SK-N-SH (cell line): ENCODE results near the gene GJA9. TPM values are rescaled to one million over a fixed set of nuclear protein-coding genes. Genes with fewer than 3 reads are reported as not detected.
A peak's percentile ranks its signal among the peaks of the same experiment; 100 is the strongest.
"Not testable (repeated sequence)": the region's sequence is repeated elsewhere in the genome, so short reads cannot be mapped to it uniquely, and the experiment has no call there.

Experiments
- CTCF ChIA-PET: fragments of 300-600, 350-600 bp; formaldehyde crosslinking; extraction: SDS; loops from one replicate; lab custom pipeline; 2021; lab: Yijun Ruan, JAX
- POLR2A ChIA-PET: fragments of 350-600 bp; sonication (Branson Sonifier 250); formaldehyde crosslinking; extraction: SDS; loops from one replicate; lab custom pipeline; 2020; ENCODE audit warnings: antibody characterized with exemption, inconsistent platforms; lab: Yijun Ruan, JAX
- DNase-seq: peaks from one replicate; pipeline ENCODE4 v3.0.0; 2012
- H2AFZ ChIP-seq: fragments of 200-600 bp; sonication (generic); 2 replicates; pipeline ENCODE4 v1.8.1; 2016; ENCODE audit warnings: antibody characterized with exemption, mild to moderate bottlenecking, low read depth
- H3F3A ChIP-seq: fragments of 200-600 bp; sonication (generic); replicated peaks from 2 replicates; pipeline ENCODE3; 2016; ENCODE audit warnings: antibody characterized with exemption, mild to moderate bottlenecking; ENCODE audit not compliant: insufficient read depth
- H3K27ac ChIP-seq, 2 experiments: fragments of 200-500 bp in 1 of 2; fragments of 200-600 bp in 1 of 2; sonication (Bioruptor generic) in 1 of 2; sonication (generic), shearing (Covaris generic) in 1 of 2; 2 replicates each; pipeline versions ENCODE4 v1.5.1 to v1.6.1; 2014 to 2016; ENCODE audit warnings: low read depth in 2 of 2, inconsistent platforms in 1 of 2, low read length in 1 of 2, mild to moderate bottlenecking in 1 of 2, mixed read lengths in 1 of 2
- H3K27me3 ChIP-seq: fragments of 200-600 bp; sonication (generic), shearing (Covaris generic); 2 replicates; pipeline ENCODE4 v1.6.1; 2016; ENCODE audit warnings: mixed run types; ENCODE audit not compliant: insufficient read depth
- H3K36me3 ChIP-seq, 2 experiments: fragments of 200-500 bp in 1 of 2; fragments of 200-600 bp in 1 of 2; sonication (Bioruptor generic) in 1 of 2; sonication (generic) in 1 of 2; replicated peaks in 1 of 2; 2 replicates each; pipeline versions ENCODE3 to v1.5.1; 2014 to 2016; ENCODE audit warnings: low read length in 1 of 2, mild to moderate bottlenecking in 1 of 2; ENCODE audit not compliant: insufficient read depth in 2 of 2, control insufficient read depth in 1 of 2
- H3K4me1 ChIP-seq, 2 experiments: fragments of 200-500 bp in 1 of 2; fragments of 200-600 bp in 1 of 2; sonication (Bioruptor generic) in 1 of 2; sonication (generic), shearing (Covaris generic) in 1 of 2; 2 replicates each; pipeline versions ENCODE4 v1.5.1 to v1.6.1; 2014 to 2016; ENCODE audit warnings: low read depth in 1 of 2, low read length in 1 of 2, mixed run types in 1 of 2; ENCODE audit not compliant: insufficient read depth in 2 of 2, control insufficient read depth in 1 of 2
- H3K4me2 ChIP-seq: fragments of 200-600 bp; sonication (generic), shearing (Covaris generic); 2 replicates; pipeline ENCODE4 v1.6.1; 2017; ENCODE audit warnings: mixed run types
- H3K4me3 ChIP-seq, 2 experiments: fragments of 200-500 bp in 1 of 2; fragments of 200-600 bp in 1 of 2; sonication (Bioruptor generic) in 1 of 2; sonication (generic), shearing (Covaris generic) in 1 of 2; 2 replicates each; pipeline versions ENCODE4 v1.5.1 to v1.8.1; 2014 to 2016; ENCODE audit warnings: low read depth in 2 of 2, inconsistent platforms in 1 of 2, low read length in 1 of 2, mild to moderate bottlenecking in 1 of 2, mixed read lengths in 1 of 2, moderate library complexity in 1 of 2
- H3K79me2 ChIP-seq: fragments of 200-600 bp; sonication (generic); 2 replicates; pipeline ENCODE4 v1.8.1; 2017; ENCODE audit warnings: mild to moderate bottlenecking; ENCODE audit not compliant: insufficient read depth
- H3K9ac ChIP-seq: fragments of 200-600 bp; sonication (generic); 2 replicates; pipeline ENCODE4 v1.6.1; 2017; ENCODE audit warnings: mixed run types
- H3K9me2 ChIP-seq: fragments of 200-600 bp; sonication (generic); 2 replicates; pipeline ENCODE4 v1.6.1; 2017; ENCODE audit warnings: mixed run types
- H3K9me3 ChIP-seq: fragments of 200-600 bp; sonication (generic); 2 replicates; pipeline ENCODE4 v1.6.1; 2017; ENCODE audit warnings: mixed run types, mild to moderate bottlenecking, moderate library complexity
- H4K20me1 ChIP-seq: fragments of 200-600 bp; sonication (generic); 2 replicates; pipeline ENCODE4 v1.6.1; 2017; ENCODE audit warnings: mild to moderate bottlenecking, mixed run types; ENCODE audit not compliant: insufficient read depth
- CTCF ChIP-seq: fragments of 200-600 bp; sonication (generic); IDR thresholded peaks from 2 replicates; pipeline ENCODE4 v1.6.1; 2017; ENCODE audit warnings: antibody characterized with exemption, mild to moderate bottlenecking, moderate library complexity
- RAD21 ChIP-seq: IDR thresholded peaks from 2 replicates; pipeline ENCODE4 v1.6.1; 2012; ENCODE audit warnings: mild to moderate bottlenecking, low read length
- RCOR1 ChIP-seq: fragments of 150-350 bp; IDR thresholded peaks from 2 replicates; pipeline ENCODE4 v1.6.1; 2017; ENCODE audit warnings: antibody characterized with exemption, low read length
- SMC3 ChIP-seq: IDR thresholded peaks from 2 replicates; pipeline ENCODE4 v1.6.1; 2012; ENCODE audit warnings: low read depth, low read length, improper control_type of control experiment
- YY1 ChIP-seq: IDR thresholded peaks from 2 replicates; pipeline ENCODE4 v1.4.0; 2012; ENCODE audit warnings: low read depth, mild to moderate bottlenecking
- WGBS: methylation state at CpG from one replicate; pipeline ENCODE4 v1.1.6; 2017; ENCODE audit warnings: low lambda C conversion rate; 5-methylcytosine and 5-hydroxymethylcytosine counted together
- polyA plus RNA-seq, 3 experiments: library from polyadenylated mRNA; depleted of rRNA; stranded (reverse); fragments of >200 nt; gene quantifications; 2 replicates each; pipeline ENCODE4 v1.2.3, GENCODE V29; 2012

GJA9 gene
- polyA plus RNA-seq, 1 of the 3 experiments (the other 2 are of a cell fraction) = not detected

GRCh38 chr1:38839363-38839762, 42.0 kb downstream of the GJA9 start:
- peaks cover 4% of the 10 kb centered on the region for H3F3A ChIP-seq
- TF ChIP-seq RCOR1 (no peak), SMC3 (no peak)
- H3K27ac ChIP-seq = no peak overlapping the region
- H2AFZ ChIP-seq = no peak overlapping the region
- no peaks in the 10 kb centered on the region for H3K9me2 ChIP-seq
- H3K27me3 ChIP-seq = no peaks in the 10 kb centered on the region
- no peak for DNase-seq
- H3K79me2 ChIP-seq = peaks cover 6% of the 10 kb centered on the region
- no peaks in the 10 kb centered on the region for H4K20me1 ChIP-seq
- POLR2A ChIA-PET = no interaction called here
- H3K9me3 ChIP-seq = no peaks in the 10 kb centered on the region
- no peak overlapping the region for H3K4me2 ChIP-seq
- CTCF ChIA-PET = interaction anchor here (1.0 kb wide), 1 partner anchor 11 kb away, joined by 3 read pairs; no protein-coding TSS in a partner anchor
- H3K4me1 ChIP-seq = no peaks in the 10 kb centered on the region
- no peak overlapping the region for H3K9ac ChIP-seq
- H3K36me3 ChIP-seq = peaks cover 33 to 36% of the 10 kb centered on the region in 2 experiments
- WGBS = 93% methylated on average over 9 of the region's 9 CpGs
- no peak overlapping the region for H3K4me3 ChIP-seq

- H3K27me3 ChIP-seq, H3K9me3 ChIP-seq, H4K20me1 ChIP-seq, H3K79me2 ChIP-seq, H3K9me2 ChIP-seq, H3F3A ChIP-seq, H3K27ac ChIP-seq, DNase-seq, H3K4me1 ChIP-seq, POLR2A ChIA-PET, H3K9ac ChIP-seq, H3K4me3 ChIP-seq, H3K4me2 ChIP-seq, H2AFZ ChIP-seq: not testable (repeated sequence)
- WGBS = 83% methylated on average over 10 of the region's 10 CpGs
- CTCF ChIA-PET = interaction anchor here (0.8 to 1.7 kb wide), 4 partner anchors 9 to 817 kb away, joined by 3 to 7 read pairs (median 4); no protein-coding TSS in a partner anchor
- H3K36me3 ChIP-seq = peaks cover 23 to 30% of the 10 kb centered on the region in 2 experiments
Measured at GRCh38 chr1:38836316-38836715, 45.1 kb downstream of the GJA9 start.

- H3K4me2 ChIP-seq = no peak overlapping the region
- H3K79me2 ChIP-seq = no peaks in the 10 kb centered on the region
- ChIA-PET CTCF (interaction anchor here (0.6 to 4.9 kb wide), 38 partner anchors 10 to 1274 kb away, joined by 3 to 58 read pairs (median 4); partner anchors contain the start of genes GJA9 and RHBDL2), POLR2A (no interaction called here)
- H3K27me3 ChIP-seq = peaks cover 16% of the 10 kb centered on the region; the same call in 1 of the 2 replicates
- H3F3A ChIP-seq = peaks cover 4% of the 10 kb centered on the region
- H3K27ac ChIP-seq = no peak overlapping the region
- TF ChIP-seq CTCF = peak; percentile 81
- TF ChIP-seq RAD21 = peak; percentile 90
- peak; percentile 59 for TF ChIP-seq SMC3
- TF ChIP-seq YY1 = no peak
- H2AFZ ChIP-seq = no peak overlapping the region
- WGBS = 20% methylated on average over 3 of the region's 3 CpGs
- H3K4me3 ChIP-seq = no peak overlapping the region
- no peaks in the 10 kb centered on the region for H3K4me1 ChIP-seq
- H3K9me3 ChIP-seq = no peaks in the 10 kb centered on the region
- H3K9me2 ChIP-seq = no peaks in the 10 kb centered on the region
- H3K36me3 ChIP-seq = peaks cover 20 to 23% of the 10 kb centered on the region in 2 experiments
- no peaks in the 10 kb centered on the region for H4K20me1 ChIP-seq
- peak; percentile 64 for DNase-seq
- no peak overlapping the region for H3K9ac ChIP-seq
Measured at GRCh38 chr1:38834937-38835827, 46.2 kb downstream of the GJA9 start.
